Sciatic nerve (tissue), 1 donor: Measurements from ENCODE around the gene CCDC30. TPM values are rescaled to one million over a fixed set of nuclear protein-coding genes. Genes with fewer than 3 reads are reported as not detected.

Experiments used
- total RNA-seq: library from RNA; stranded (reverse); fragmentation: NEBNext Ultra II Directional; extraction: Animal tissue kit (Norgen Biotek cat#: 25700); gene quantifications from one replicate; pipeline ENCODE4 v1.2.1, GENCODE V29; 2021
- donor health status: DM: no; HTN: no; CAD: no.

The CCDC30 gene
- total RNA-seq, 1 donor from 2014 or later: 10.9 TPM

Other genes with a start within 250 kb of the CCDC30 start
- 76.4 TPM for gene FOXJ3, start 128.1 kb upstream of the CCDC30 start, total RNA-seq
- gene RIMKLA, start 82.5 kb upstream of the CCDC30 start, total RNA-seq: 0.49 TPM
- gene ZMYND12, start 7.3 kb upstream of the CCDC30 start, total RNA-seq: 1.6 TPM
- gene PPCS, start 6.7 kb upstream of the CCDC30 start, total RNA-seq: 41.3 TPM
- 20.6 TPM for gene PPIH, start 195.1 kb downstream of the CCDC30 start, total RNA-seq
- gene YBX1, start 219.1 kb downstream of the CCDC30 start, total RNA-seq: 439 TPM